Upper lobe of right lung (tissue), 1 donor: Measurements from ENCODE around the gene RBPJ. TPM values are rescaled to one million over a fixed set of nuclear protein-coding genes. Genes with fewer than 3 reads are reported as not detected.
A peak's percentile ranks its signal among the peaks of the same experiment; 100 is the strongest.

Experiments
- ATAC-seq: fragments of 200-7000 bp; cut with Tn5 transposase; one replicate; pipeline ENCODE4 v1.9.1; 2020; ENCODE audit warnings: mild to moderate bottlenecking, moderate library complexity
- DNase-seq: peaks from one replicate; pipeline ENCODE4 v3.0.0-alpha.2; 2020
- H3K27ac ChIP-seq: fragments of 200-600 bp; one replicate; pipeline ENCODE4 v1.8.0; 2022
- H3K27me3 ChIP-seq: fragments of 200-600 bp; one replicate; pipeline ENCODE4 v1.8.0; 2022; ENCODE audit warnings: mild to moderate bottlenecking
- H3K36me3 ChIP-seq: fragments of 200-600 bp; one replicate; pipeline ENCODE4 v1.8.0; 2022
- H3K4me1 ChIP-seq: fragments of 200-600 bp; one replicate; pipeline ENCODE4 v1.8.0; 2022
- H3K4me3 ChIP-seq: fragments of 200-600 bp; one replicate; pipeline ENCODE4 v1.8.0; 2022; ENCODE audit warnings: mild to moderate bottlenecking
- H3K9me3 ChIP-seq: fragments of 200-600 bp; one replicate; pipeline ENCODE4 v1.8.0; 2022
- intact Hi-C: fragments of 100-400 bp; cut with DNase I; formaldehyde crosslinking; loops from one replicate; pipeline ENCODE4 v1.11.0; 2022
- total RNA-seq: library from RNA; stranded (reverse); fragmentation: NEBNext Ultra II Directional; extraction: Animal tissue kit (Norgen Biotek cat#: 25700); gene quantifications from one replicate; pipeline ENCODE4 v1.2.1, GENCODE V29; 2021
- TF ChIP-seq, protein P1 (sequence below): fragments of 200-600 bp; IDR thresholded peaks from one replicate; pipeline ENCODE4 v1.8.0; 2022; ENCODE audit warnings: antibody characterized with exemption
- donor health status: DM: no; HTN: yes; CAD: no; lungs with severe emphysema.

RBPJ gene
- total RNA-seq, 1 donor from 2014 or later = 86.2 TPM

GRCh38 chr4:26331380-26331950 is 10.7 kb downstream of the RBPJ start:
- H3K4me1 ChIP-seq = peaks cover 15% of the 10 kb centered on the region
- ATAC-seq (peak; percentile 67), DNase-seq (no peak)
- no peak overlapping the region for H3K27ac ChIP-seq
- TF ChIP-seq, protein P1, sequence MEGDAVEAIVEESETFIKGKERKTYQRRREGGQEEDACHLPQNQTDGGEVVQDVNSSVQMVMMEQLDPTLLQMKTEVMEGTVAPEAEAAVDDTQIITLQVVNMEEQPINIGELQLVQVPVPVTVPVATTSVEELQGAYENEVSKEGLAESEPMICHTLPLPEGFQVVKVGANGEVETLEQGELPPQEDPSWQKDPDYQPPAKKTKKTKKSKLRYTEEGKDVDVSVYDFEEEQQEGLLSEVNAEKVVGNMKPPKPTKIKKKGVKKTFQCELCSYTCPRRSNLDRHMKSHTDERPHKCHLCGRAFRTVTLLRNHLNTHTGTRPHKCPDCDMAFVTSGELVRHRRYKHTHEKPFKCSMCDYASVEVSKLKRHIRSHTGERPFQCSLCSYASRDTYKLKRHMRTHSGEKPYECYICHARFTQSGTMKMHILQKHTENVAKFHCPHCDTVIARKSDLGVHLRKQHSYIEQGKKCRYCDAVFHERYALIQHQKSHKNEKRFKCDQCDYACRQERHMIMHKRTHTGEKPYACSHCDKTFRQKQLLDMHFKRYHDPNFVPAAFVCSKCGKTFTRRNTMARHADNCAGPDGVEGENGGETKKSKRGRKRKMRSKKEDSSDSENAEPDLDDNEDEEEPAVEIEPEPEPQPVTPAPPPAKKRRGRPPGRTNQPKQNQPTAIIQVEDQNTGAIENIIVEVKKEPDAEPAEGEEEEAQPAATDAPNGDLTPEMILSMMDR = no peak
- H3K4me3 ChIP-seq = no peak overlapping the region
- H3K9me3 ChIP-seq = no peaks in the 10 kb centered on the region
- H3K36me3 ChIP-seq = no peaks in the 10 kb centered on the region
- H3K27me3 ChIP-seq = no peaks in the 10 kb centered on the region
- intact Hi-C loops = loop anchor here (10.0 kb wide), 1 partner anchor 73 kb away; no protein-coding TSS in a partner anchor

GRCh38 chr4:26334366-26334765 is 13.6 kb downstream of the RBPJ start:
- Histone ChIP-seq H3K27ac (no peak overlapping the region), H3K36me3 (no peaks in the 10 kb centered on the region), H3K27me3 (no peaks in the 10 kb centered on the region), H3K4me3 (no peak overlapping the region), H3K9me3 (no peaks in the 10 kb centered on the region), H3K4me1 (peaks cover 15% of the 10 kb centered on the region)
- no peak for ATAC-seq
- TF ChIP-seq, protein P1 = no peak
- intact Hi-C loops = loop anchor here (10.0 kb wide), 1 partner anchor 70 kb away; no protein-coding TSS in a partner anchor
- no peak for DNase-seq

DNA sequence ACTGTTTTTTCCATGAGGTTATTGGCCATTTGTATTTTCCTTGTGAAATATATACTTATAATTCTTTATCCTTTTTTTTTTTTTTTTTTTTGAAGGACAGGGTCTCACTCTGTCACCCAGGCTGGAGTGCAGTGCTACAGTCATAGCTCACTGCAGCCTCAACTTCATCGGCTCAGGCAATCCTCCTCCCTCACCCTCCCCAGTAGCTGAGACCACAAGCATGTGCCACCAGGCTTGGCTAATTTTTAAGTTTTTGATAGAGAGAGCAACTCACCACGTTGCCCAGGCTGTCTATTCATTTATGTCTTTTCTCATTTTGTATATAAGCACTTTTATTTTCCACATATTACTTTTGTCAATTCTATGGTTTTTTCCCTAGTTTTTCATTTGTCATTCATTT is 16.8 kb downstream of the RBPJ start:
- TF ChIP-seq, protein P1 = no peak
- ATAC-seq (no peak), DNase-seq (no peak)
- Histone ChIP-seq H3K4me1 (peaks cover 15% of the 10 kb centered on the region), H3K36me3 (no peaks in the 10 kb centered on the region), H3K27me3 (no peaks in the 10 kb centered on the region), H3K27ac (no peak overlapping the region), H3K9me3 (no peaks in the 10 kb centered on the region), H3K4me3 (no peak overlapping the region)
- intact Hi-C loops = loop anchor here (10.0 kb wide), 1 partner anchor 67 kb away; no protein-coding TSS in a partner anchor

- Histone ChIP-seq H3K9me3 (no peaks in the 10 kb centered on the region), H3K36me3 (no peaks in the 10 kb centered on the region), H3K4me3 (no peak overlapping the region), H3K4me1 (peaks cover 38% of the 10 kb centered on the region), H3K27me3 (no peaks in the 10 kb centered on the region), H3K27ac (no peak overlapping the region)
- TF ChIP-seq, protein P1 = no peak
- ATAC-seq (peak; percentile 81), DNase-seq (no peak)
- intact Hi-C loops = no loop called here
Observed at GRCh38 chr4:26342328-26343037, 21.7 kb downstream of the RBPJ start.

DNA sequence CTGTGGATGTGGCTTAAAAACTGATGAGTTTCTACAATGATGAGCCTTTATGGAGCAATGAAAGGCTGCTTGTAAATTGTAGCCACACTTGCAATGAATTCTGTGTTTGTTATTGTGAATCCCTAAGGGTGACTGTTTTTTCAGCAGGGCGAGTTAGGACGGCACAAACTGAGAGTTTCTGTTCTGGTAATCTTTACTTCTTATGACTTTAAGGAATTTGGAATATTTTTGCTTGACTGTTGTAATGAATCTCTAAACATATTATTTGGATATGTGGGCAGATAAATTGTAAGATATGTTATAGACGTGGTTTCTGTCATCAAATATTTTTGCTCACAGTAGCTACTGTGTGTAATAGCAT is 22.2 kb downstream of the RBPJ start:
- Histone ChIP-seq H3K27me3 (no peaks in the 10 kb centered on the region), H3K27ac (no peak overlapping the region), H3K4me1 (peaks cover 38% of the 10 kb centered on the region), H3K9me3 (no peaks in the 10 kb centered on the region), H3K36me3 (no peaks in the 10 kb centered on the region), H3K4me3 (no peak overlapping the region)
- ATAC-seq (no peak), DNase-seq (no peak)
- intact Hi-C loops = no loop called here
- TF ChIP-seq, protein P1 = no peak
